Stimulated activated CD8-positive, alpha-beta memory T cell treated with anti-CD3 and anti-CD28 coated beads, Interleukin-12 subunit alpha, Interleukin-12 subunit beta, amount 100 ng/mL, for 24 hours (primary cell): ENCODE results near the gene HDLBP.

Source experiments
- DNase-seq: peaks from one replicate; pipeline ENCODE4 v3.0.0-alpha.2; 2020; ENCODE audit errors: extremely low read depth

HDLBP gene

DNA sequence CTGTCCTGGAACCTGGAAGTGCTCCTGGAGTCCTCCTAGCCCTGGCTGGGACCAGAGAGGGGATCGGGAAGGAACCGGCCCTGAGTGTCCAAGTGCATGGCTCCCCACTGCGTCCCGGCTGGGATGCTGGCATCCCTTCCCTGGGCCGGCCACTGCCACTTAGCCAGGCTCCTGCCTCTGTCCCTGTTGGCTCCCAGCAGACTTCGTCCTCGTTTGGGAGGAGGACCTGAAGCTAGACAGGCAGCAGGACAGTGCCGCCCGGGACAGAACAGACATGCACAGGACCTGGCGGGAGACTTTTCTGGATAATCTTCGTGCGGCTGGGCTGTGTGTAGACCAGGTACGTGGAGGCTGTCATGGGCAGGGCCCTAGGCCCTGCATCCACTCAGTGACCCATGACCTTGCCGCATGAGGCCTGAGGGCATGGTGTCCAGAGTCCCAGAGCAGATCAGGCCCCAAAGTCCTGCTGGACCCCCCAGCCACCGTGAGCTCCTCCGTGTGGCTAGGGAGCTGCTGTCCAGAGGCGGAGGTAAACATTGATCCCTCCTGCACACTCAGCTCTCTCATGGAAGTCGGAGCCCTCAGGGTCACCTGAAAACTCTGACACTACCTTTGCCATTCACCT lies 119.9 kb downstream of the HDLBP start:
- no peak for DNase-seq

DNA sequence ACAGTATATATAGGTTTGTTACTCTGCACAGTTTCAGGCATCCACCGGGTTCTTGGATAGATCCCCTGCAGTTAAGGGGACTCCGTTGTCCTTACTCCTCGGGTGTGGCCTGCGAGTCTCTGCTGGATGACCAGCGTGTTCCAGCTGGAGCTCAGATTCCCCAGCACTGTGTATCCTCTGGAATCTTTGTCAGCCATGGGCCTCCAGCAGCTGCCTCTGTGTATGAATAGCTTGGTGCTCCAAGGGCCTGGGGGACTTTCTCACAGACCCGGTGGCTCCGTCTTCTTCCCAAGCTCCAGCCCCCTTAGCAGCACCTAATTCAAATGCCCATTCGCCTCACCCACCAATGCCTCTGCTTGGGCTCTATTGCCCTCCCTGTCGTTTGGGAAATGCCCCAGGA lies 120.7 kb downstream of the HDLBP start:
- no peak for DNase-seq

DNA sequence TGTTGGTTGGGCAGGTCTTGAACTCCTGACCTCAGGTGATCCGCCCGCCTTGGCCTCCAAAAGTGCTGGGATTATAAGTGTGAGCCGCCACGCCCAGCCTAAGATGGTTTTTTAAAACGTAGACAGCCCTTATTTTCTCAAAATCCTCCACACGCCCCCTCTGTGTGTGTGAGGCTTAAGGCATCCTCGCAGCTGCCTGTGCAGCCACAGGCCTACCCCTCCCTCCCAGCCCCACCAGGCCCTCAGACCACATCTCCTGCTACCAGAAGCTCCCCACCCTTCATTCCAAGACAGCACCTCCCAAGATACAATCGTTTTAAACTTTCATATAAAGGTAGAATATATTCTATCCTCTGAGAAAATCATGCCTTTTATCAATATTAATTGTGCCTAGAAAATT lies 122.2 kb downstream of the HDLBP start:
- no peak for DNase-seq

DNA sequence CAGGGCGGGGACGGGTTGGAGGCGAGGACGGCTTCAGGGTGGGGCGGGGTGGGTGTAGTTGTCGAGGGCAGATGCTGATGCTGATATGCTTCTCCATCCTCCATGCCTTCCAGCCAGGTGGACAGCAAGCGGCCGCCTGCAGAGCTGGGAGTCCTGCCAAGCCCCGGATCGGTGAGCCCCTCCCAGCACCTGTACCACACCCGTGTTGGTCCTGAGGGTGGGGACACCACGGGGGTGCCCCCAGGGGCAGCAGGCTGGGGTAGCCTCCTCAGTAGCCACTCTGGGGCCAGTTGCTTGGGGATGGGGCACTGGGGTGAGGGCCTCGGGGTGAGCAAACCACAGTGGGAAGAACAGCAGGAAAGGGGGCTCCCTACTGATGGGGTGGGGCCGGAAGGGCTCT lies 124.4 kb downstream of the HDLBP start:
- no peak for DNase-seq

DNA sequence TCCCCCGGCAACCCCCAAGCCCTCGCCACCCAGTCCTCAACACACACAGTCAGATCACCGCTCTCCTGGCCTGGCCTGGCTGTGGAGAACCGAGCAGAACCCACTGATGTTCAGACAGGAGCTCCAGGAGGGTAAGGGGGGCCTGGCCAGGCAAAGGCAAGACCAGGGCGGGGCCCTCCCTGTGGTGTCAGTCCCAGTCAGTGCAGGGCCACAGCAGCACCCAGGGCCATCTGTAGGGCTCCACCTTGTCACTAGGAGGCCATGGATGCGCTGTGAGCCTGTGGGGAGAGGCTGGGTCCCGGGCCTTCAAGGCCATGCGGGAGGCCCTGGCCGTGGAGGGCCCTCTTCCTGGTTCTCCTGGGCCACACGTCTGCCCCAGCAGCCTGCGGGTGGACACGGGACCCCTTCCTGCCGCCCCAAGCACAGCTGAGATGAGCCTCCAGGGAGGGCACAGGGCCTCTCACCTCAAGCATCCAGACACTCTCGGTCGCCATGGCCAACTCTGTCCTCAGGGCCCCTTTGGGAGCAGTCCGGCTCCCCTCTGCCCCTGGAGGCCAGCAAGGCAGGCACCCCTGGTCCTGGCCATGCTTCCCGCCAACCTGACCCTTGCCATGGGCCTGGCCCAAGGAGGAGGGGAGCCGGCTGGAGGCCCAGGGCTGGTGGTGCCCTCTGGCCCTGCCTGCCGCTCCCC lies 125.0 kb downstream of the HDLBP start:
- DNase-seq = no peak

GRCh38 chr2:241189856-241190201 lies 125.6 kb downstream of the HDLBP start:
- no peak for DNase-seq

DNA sequence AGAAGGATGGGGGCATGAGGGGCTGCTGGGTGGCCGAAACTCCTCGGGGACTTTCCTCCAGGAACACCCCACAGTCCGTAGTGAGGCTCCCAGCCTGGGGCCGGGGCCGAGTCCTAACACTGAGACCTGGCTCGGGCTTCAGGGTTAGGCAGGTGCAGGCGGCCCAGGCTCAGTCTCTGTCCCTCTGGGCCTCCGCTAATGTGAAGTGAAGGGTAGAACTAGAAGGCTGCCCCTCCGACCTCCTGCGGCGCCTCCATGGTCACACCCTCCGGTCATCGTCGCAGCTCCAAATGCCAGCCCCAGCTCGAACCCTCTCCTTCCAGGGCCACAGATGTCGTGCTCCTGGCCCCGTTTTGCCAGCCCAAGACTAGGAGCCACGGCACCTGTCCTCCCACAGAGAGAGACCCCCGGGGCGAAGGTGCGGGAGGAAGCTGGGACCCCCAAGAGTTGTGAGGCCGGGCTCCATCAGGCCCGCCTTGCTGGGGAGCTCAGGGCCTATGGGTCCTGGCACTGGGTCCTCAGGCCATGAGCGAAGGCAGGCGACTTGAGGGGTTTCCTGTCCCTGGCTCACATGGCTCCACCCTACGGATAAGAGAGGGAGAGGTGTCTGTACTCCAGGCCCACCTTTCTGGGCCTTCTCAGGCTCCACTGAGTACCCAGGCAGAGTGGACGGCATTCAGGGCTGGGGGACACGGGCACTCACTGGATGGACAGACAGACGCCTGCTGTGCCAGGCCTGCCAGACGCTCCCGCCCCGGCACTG lies 126.2 kb downstream of the HDLBP start:
- DNase-seq = no peak

DNA sequence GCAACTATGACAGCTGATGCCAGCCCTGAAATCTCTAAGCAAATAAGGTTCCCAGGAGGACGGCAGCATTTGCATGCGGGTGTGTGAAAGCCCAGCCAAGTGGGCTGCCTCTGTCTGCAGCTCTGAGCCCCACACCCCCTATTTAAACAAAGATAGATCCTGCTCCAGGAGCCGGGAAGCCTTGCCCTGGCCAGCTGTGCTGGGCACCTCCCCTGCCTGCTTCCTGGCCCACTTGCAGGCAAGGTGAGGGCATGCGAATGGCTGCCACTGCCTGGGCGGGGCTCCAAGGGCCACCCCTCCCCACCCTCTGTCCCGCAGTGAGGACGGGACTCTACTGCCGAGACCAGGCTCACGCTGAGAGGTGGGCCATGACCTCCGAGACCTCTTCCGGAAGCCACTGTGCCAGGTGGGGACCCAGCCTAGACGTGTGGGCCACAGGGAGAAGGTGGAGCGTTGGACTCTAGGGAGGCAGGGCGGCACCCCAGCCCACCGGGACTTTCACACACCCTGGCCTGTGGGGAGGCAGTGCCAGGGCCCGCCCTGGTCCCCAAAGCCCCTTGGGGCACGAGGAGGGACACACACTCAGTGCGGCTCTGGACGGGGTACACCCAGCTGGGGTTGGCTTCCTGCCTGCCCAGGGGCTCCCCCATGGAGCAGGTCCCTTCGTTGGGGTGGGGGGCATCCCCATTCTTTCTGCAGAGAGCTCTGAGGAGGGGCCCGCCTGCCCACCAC lies 126.9 kb downstream of the HDLBP start, which contains the start of gene ANO7:
TSS of gene ANO7 (plus strand) at position 317 of the 732 bp plus-strand sequence. CDS start 1,387 bp downstream, outside the sequence.
- no peak for DNase-seq

GRCh38 chr2:241187918-241188234 lies 127.6 kb downstream of the HDLBP start:
- DNase-seq = no peak

- no peak for DNase-seq
These were observed 128.2 kb downstream of the HDLBP start for GRCh38 chr2:241187101-241187917.

- DNase-seq = no peak
These were observed 129.5 kb downstream of the HDLBP start for GRCh38 chr2:241185961-241186360.

GRCh38 chr2:241184901-241185300 lies 130.6 kb downstream of the HDLBP start:
- no peak for DNase-seq

- no peak for DNase-seq
These were observed 132.3 kb downstream of the HDLBP start for GRCh38 chr2:241183221-241183620.

DNA sequence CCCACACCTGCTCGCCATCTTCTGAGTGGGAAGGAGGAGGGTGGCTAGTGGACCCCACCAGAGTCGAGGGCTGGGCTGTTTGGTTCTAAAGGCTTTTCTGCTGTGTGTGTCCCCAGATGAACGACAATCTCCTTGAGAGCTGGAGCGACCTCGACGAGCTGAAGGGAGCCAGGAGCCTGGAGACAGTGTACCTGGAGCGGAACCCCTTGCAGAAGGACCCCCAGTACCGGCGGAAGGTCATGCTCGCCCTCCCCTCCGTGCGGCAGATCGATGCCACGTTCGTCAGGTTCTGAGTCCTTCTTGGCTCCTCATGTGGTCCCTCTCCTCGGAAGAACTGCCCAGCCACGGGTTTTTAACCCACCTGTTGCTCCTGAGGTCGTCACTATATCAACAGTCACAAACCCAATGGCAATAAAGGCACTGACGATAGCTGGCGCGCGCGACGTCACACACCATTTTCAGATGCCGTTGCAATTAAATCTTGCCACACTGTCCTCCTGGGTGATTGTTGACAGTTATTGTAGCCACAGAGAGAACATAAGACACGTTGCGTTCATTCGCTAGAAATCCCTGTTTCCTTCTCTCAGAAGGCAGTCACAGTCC lies 132.8 kb downstream of the HDLBP start:
- DNase-seq = no peak

DNA sequence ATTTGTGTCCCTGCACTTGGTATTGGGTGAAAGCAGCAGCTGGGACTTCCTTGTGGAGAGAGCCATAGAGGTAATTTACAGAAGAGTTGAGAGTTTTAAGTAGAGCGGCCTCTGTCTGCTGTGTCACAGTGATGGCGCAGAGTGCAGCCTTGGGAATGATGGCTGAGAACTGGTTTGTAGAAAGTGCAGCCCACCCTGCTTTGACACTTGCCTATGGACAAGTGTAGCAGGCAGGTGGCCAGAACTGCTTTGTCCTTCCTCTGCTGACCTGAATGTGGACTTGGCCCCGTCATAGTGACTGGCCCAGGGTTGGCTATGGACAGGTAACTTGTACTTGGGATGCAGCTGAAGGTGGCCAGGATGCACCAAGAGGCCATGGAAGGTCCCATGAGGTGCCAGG lies 133.3 kb downstream of the HDLBP start:
- no peak for DNase-seq

GRCh38 chr2:241180495-241180894 lies 135.0 kb downstream of the HDLBP start:
- DNase-seq = no peak

GRCh38 chr2:241179899-241180298 lies 135.6 kb downstream of the HDLBP start:
- no peak for DNase-seq

DNA sequence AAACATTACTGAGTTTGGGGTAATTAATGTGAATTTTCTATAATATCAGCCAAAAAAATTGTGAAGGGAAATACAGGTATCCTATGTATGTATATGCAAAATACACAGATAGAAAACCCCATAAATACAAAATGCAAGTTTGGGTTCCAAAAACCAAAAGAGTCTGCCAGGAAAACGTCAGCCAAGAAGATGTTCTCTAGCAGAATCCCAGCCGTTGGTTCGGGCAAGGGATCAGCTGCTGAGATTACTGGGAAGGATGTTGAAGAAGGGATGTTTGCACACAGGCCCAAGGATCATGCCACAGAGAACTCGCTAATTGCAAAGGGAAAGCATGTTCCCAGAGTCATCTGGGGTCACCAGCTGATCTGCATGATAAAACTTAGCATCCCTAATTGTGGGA lies 136.5 kb downstream of the HDLBP start:
- DNase-seq = no peak

DNA sequence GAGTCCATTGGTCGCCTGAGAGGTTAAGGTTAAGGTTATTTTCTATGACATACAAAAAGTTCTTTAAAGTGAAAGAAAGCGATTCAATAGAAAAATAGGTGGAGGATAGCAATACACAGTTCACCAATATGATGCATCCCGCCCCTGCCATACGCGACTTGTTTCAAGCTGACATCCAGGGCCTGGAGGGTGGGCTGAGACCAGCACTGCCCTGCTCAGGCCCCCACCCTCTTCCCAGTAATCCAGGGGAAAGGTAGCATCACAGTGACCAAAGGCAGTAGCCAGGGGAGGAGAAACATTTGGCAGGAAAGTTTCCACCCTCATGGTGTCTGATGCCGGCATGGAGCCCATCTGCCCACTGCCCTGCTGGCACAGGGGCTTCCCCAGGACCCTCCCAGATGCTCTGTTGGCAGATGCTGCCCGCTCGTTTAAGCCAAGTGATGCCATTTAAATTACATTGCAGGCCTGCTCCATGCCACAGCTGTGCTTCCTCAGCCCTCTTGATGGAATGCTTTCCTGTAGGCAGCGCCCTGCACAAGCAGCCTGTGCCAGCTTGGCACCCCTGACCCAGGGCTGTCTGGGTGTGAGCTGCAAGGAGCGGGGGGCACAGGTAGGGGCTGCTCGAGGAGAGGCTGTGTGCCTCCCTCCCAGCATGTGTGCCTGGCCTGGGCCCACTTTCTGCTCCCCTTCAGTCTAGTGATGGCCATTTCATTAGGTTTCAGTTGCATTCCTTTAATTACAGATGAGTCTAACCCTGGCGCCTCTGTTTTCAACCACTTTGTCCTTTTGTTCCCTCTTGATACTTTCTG lies 137.7 kb downstream of the HDLBP start:
- DNase-seq = no peak
